T-helper 17 cell (primary cell): Measurements from ENCODE around the gene TMEM106C. TPM values are rescaled to one million over a fixed set of nuclear protein-coding genes. Genes with fewer than 3 reads are reported as not detected.

Experiments used
- ATAC-seq: fragments of 150-1000 bp; cut with Tn5 transposase; 2 replicates; pipeline ENCODE4 v1.10.0; 2021; ENCODE audit warnings: mild to moderate bottlenecking, moderate library complexity
- DNase-seq, 3 donors: peaks; one replicate each; pipeline versions ENCODE4 v3.0.0 to v3.0.0-alpha.2; 2020 to 2021
- H3K9me3 ChIP-seq: one replicate; pipeline ENCODE4 v1.7.0; 2013; ENCODE audit warnings: low read length, mild to moderate bottlenecking; ENCODE audit not compliant: control insufficient read depth, poor library complexity, severe bottlenecking
- H3K27ac Mint-ChIP-seq: one replicate; pipeline ENCODE4 v1.8.0; 2022; ENCODE audit warnings: mild to moderate bottlenecking, moderate library complexity, mixed read lengths
- H3K27me3 Mint-ChIP-seq: one replicate; pipeline ENCODE4 v1.8.0; 2022; ENCODE audit warnings: mixed read lengths
- H3K36me3 Mint-ChIP-seq: one replicate; pipeline ENCODE4 v1.8.0; 2022; ENCODE audit warnings: low read depth, mixed read lengths
- H3K4me1 Mint-ChIP-seq: one replicate; pipeline ENCODE4 v1.8.0; 2022; ENCODE audit warnings: mild to moderate bottlenecking, mixed read lengths
- H3K4me3 Mint-ChIP-seq: one replicate; pipeline ENCODE4 v1.8.0; 2022; ENCODE audit warnings: mild to moderate bottlenecking, moderate library complexity, mixed read lengths
- total RNA-seq, 4 donors: library from RNA in 2 of 4; stranded (reverse) in 2 of 4; gene quantifications; one replicate each; pipeline ENCODE4 v1.2.3 and lab custom pipeline; 2022 to 2026

Gene TMEM106C
- total RNA-seq, 2 donors from 2014 or later = 17.5 to 20.5 TPM

- DNase-seq (no peak), ATAC-seq (no peak)
- H3K9me3 ChIP-seq = no peaks in the 10 kb centered on the region
- Mint-ChIP-seq H3K27me3 (peaks cover 52% of the 10 kb centered on the region), H3K36me3 (no peaks in the 10 kb centered on the region), H3K4me3 (no peak overlapping the region), H3K27ac (no peak overlapping the region), H3K4me1 (peaks cover 2% of the 10 kb centered on the region)
Measured at GRCh38 chr12:48012070-48012469, 48.7 kb downstream of the TMEM106C start.

- no peak for ATAC-seq
- peaks cover 51% of the 10 kb centered on the region for H3K27me3 Mint-ChIP-seq
Measured at GRCh38 chr12:48013287-48013686, 49.9 kb downstream of the TMEM106C start.

GRCh38 chr12:48015129-48015528 is 51.7 kb downstream of the TMEM106C start:
- DNase-seq (no peak), ATAC-seq (no peak)
- H3K9me3 ChIP-seq = no peaks in the 10 kb centered on the region
- Mint-ChIP-seq H3K4me3 (no peak overlapping the region), H3K4me1 (peaks cover 2% of the 10 kb centered on the region), H3K36me3 (no peaks in the 10 kb centered on the region), H3K27me3 (peaks cover 51% of the 10 kb centered on the region), H3K27ac (no peak overlapping the region)

More at GRCh38 chr12:48013287-48013686, 49.9 kb downstream of the TMEM106C start:
- DNase-seq = no peak
- Mint-ChIP-seq H3K4me1 (peaks cover 2% of the 10 kb centered on the region), H3K4me3 (no peak overlapping the region), H3K36me3 (no peaks in the 10 kb centered on the region), H3K27ac (no peak overlapping the region)
- H3K9me3 ChIP-seq = no peaks in the 10 kb centered on the region

- H3K36me3 Mint-ChIP-seq = no peaks in the 10 kb centered on the region
- H3K4me1 Mint-ChIP-seq = peaks cover under 1% of the 10 kb centered on the region
- no peak overlapping the region for H3K27ac Mint-ChIP-seq
- H3K27me3 Mint-ChIP-seq = peaks cover 50% of the 10 kb centered on the region
- H3K4me3 Mint-ChIP-seq = no peak overlapping the region
- ATAC-seq (no peak), DNase-seq (no peak)
- H3K9me3 ChIP-seq = no peaks in the 10 kb centered on the region
Measured at GRCh38 chr12:48015954-48016353, 52.6 kb downstream of the TMEM106C start.

- H3K4me1 Mint-ChIP-seq = no peaks in the 10 kb centered on the region
- peaks cover 50% of the 10 kb centered on the region for H3K27me3 Mint-ChIP-seq
- ATAC-seq = no peak
- no peak overlapping the region for H3K27ac Mint-ChIP-seq
- H3K4me3 Mint-ChIP-seq = no peak overlapping the region
- DNase-seq = no peak
- H3K9me3 ChIP-seq = no peaks in the 10 kb centered on the region
- H3K36me3 Mint-ChIP-seq = no peaks in the 10 kb centered on the region
Measured at GRCh38 chr12:48016373-48017020, 53.1 kb downstream of the TMEM106C start.

- Mint-ChIP-seq H3K4me1 (no peaks in the 10 kb centered on the region), H3K27me3 (peaks cover 52% of the 10 kb centered on the region), H3K27ac (no peak overlapping the region), H3K4me3 (no peak overlapping the region), H3K36me3 (no peaks in the 10 kb centered on the region)
- ATAC-seq (no peak), DNase-seq (no peak)
- no peaks in the 10 kb centered on the region for H3K9me3 ChIP-seq
Measured at GRCh38 chr12:48017496-48017895, 54.1 kb downstream of the TMEM106C start.

GRCh38 chr12:48017921-48018617 is 54.7 kb downstream of the TMEM106C start:
- H3K27ac Mint-ChIP-seq = no peak overlapping the region
- peaks cover 51% of the 10 kb centered on the region for H3K27me3 Mint-ChIP-seq
- DNase-seq (no peak), ATAC-seq (no peak)
- no peaks in the 10 kb centered on the region for H3K4me1 Mint-ChIP-seq
- no peaks in the 10 kb centered on the region for H3K36me3 Mint-ChIP-seq
- no peak overlapping the region for H3K4me3 Mint-ChIP-seq
- H3K9me3 ChIP-seq = no peaks in the 10 kb centered on the region

Other genes with a start within 250 kb of the TMEM106C start
- under 1 TPM in 1 of 2 donors, not detected in 1; 0.12 TPM for gene ENDOU, start 238.1 kb upstream of the TMEM106C start, total RNA-seq
- gene RAPGEF3, start 204.7 kb upstream of the TMEM106C start, total RNA-seq = under 1 TPM; 0.27 to 0.55 TPM
- 1 to 10 TPM; 5.9 to 6.9 TPM for gene SLC48A1, start 190.4 kb upstream of the TMEM106C start, total RNA-seq
- 100 to 1,000 TPM; 129 to 151 TPM for gene HDAC7, start 143.7 kb upstream of the TMEM106C start, total RNA-seq
- gene VDR, start 58.6 kb upstream of the TMEM106C start, total RNA-seq = 1 to 10 TPM; 1.8 to 4.5 TPM
- not detected for gene COL2A1, start 40.9 kb downstream of the TMEM106C start, total RNA-seq
- 10 to 100 TPM; 26.9 to 33.8 TPM for gene SENP1, start 142.5 kb downstream of the TMEM106C start, total RNA-seq
- 10 to 100 TPM; 19.6 to 19.9 TPM for gene PFKM, start 155.8 kb downstream of the TMEM106C start, total RNA-seq
- gene ASB8, start 193.9 kb downstream of the TMEM106C start, total RNA-seq = 10 to 100 TPM; 39.0 to 59.6 TPM
- gene CCDC184, start 220.0 kb downstream of the TMEM106C start, total RNA-seq = 1 to 10 TPM; 7.5 to 8.6 TPM
- not detected for gene OR10AD1, start 239.7 kb downstream of the TMEM106C start, total RNA-seq